GM19043 (cell line): ENCODE data around the gene THTPA.
"Not testable (repeated sequence)": the region's sequence is repeated elsewhere in the genome, so short reads cannot be mapped to it uniquely, and the experiment has no call there.

Experiments
- ATAC-seq: cut with Tn5 transposase; IDR thresholded peaks from one replicate; pipeline ENCODE4 v1.9.1; 2021; ENCODE audit warnings: low read depth; ENCODE audit not compliant: unreplicated experiment

The THTPA gene

GRCh38 chr14:23532658-23533057, 23.4 kb upstream of the THTPA start:
- ATAC-seq, result no peak

- ATAC-seq, result no peak
Measured at GRCh38 chr14:23533652-23534435, 22.2 kb upstream of the THTPA start.

GRCh38 chr14:23535943-23536342, 20.1 kb upstream of the THTPA start:
- no peak for ATAC-seq

- no peak for ATAC-seq
Measured at GRCh38 chr14:23536494-23536893, 19.6 kb upstream of the THTPA start.

DNA sequence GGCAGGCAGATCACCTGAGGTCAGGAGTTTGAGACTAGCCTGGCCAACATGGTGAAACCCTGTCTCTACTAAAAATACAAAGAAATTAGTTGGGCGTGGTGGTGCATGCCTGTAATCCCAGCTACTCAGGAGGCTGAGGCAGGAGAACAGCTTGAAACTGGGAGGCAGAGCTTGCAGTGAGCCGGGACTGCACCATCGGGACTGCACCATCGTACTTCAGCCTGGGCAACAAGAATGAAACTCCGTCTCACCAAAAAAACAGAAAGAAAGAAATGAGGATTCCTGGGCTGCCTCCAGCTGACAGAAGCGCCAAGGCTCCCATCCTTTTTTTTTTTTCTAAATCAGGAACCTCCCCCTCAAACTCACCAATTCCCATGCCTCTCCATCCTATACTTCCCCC, 19.2 kb upstream of the THTPA start:
- ATAC-seq, result not testable (repeated sequence)

DNA sequence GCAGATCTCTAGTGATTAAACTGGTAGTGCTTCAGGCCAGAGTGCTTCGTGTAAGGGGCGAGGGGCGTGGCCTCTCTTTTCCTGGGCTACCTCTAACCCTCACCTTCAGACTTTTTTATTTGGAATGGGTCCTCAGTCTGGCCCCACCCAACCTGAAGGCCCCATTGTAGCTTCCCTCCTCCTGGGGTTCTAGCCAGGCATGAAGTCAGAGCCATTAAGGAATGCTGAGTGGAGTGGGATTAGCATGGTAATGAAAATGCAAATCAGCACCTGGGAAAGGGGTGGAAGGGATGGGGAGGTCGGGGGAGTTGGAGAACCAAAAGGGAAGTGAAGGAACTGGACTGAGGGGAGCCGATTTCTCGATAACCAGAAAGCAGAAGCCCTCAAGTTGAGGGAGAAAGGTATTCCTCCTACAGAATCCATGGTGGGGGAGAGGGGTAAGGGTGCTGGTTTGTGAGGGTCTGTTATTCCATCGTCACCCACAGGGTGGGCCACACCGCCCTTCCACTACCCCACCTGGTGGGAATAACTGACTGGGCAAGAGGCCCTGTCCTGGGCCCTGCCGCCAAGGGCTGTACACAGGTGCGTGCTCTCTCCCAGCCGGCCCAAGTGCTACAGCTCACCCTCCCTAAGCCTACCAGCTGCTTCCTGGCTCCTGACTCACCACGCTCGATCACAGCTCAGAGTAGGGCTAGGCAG, 18.6 kb upstream of the THTPA start:
- no peak for ATAC-seq

- ATAC-seq, result no peak
Measured at GRCh38 chr14:23538050-23538718, 17.9 kb upstream of the THTPA start.

- ATAC-seq, result no peak
Measured at GRCh38 chr14:23538785-23539184, 17.3 kb upstream of the THTPA start.

GRCh38 chr14:23539248-23540140, 16.6 kb upstream of the THTPA start:
- ATAC-seq, result no peak

GRCh38 chr14:23540141-23540469, 16.0 kb upstream of the THTPA start:
- ATAC-seq, result no peak

DNA sequence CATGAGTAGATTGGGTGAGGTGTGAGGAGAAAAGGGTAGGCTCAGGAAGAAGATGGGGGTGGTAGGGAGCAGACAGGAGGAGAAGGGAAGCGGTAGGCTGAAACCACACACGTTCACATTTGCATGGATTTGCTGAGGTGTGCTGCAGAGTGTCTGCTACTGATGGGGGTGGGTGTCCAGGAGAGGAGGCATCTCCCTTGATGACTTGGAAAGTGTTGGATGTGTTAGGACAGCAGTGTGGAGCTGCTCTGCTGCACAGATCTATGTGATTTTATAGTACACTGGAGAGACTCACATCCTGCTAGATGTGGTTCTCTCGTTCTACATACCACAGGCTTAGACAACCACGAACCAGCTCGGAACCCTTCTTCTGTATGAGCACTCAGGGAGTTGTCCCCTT, 13.8 kb upstream of the THTPA start:
- no peak for ATAC-seq

GRCh38 chr14:23543403-23543802, 12.7 kb upstream of the THTPA start:
- no peak for ATAC-seq

DNA sequence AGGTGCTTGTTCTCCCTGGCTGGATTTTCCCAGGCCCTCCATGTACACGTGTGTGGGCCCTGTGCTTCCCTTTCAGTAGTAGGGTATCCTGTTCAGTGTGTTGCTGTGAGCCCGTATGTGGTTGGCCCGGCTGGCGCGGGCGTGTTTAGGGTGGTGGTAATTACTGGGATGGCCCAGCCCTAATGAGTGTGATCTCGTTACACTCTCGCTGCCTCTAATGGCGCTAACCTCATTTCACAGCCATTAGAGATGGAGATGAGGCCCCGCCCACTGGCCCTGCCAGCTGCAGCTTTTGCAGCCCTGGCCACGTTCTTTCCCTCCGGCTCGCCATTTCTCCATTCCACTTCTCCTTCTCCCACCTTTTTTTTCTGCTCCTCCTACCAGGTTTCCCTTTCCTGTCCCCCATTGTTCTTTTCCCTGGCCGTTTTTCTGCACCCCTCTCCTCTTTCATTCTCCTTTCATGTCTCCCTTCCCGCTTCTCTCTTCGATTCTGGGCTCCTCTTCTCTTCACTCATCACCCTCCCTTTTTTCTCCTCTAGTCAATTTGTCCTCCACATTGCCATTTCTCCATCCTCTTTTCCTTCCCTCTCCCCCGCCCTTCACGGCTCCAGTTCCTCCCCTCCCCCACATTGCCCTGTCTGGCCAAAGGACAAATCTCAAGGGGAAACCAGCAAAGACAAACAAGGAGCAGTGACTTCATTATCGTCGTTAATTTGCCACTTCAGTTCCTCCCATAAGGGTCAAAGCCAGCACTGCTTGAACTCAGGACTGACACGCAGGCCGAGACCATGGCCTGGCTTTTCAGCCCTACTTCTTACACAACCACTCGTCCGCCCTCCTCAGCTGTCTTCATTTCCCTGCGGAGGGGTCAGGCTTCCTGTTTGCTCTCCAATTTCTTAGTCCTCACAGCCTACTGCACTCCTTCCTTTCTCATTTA, 11.3 kb upstream of the THTPA start:
- ATAC-seq, result no peak

DNA sequence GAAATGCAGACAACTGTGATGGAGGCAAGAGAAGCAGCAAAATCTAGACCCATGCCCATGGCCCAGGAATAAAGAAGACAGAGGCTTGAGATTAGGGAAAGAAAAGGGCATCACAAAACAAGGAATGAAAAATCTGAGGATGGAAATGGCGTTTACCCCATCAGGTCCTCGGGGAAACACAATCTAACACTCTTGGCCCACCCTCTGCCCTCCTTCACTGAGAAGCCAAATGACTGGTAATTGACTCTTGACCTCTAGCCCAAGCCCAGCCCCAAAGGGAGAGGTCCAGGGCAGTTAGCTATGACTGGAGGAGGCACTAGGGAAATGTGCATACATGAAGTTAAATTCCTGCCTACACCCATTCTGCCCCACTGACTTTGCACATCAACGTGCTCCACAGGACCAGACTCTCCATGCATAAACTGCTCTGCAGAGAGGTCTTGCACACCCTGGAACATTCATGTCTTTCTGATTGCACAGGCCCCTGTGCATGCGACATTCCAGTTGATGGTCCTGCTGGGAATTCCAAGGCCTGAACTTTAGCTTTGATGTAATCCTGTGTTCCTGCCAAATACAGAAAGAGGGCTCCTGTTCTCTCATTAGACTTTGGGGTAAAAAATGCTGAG, 10.2 kb upstream of the THTPA start:
- no peak for ATAC-seq

- no peak for ATAC-seq
Measured at GRCh38 chr14:23546450-23547035, 9.5 kb upstream of the THTPA start.

- no peak for ATAC-seq
Measured at GRCh38 chr14:23547924-23548323, 8.1 kb upstream of the THTPA start.

GRCh38 chr14:23548351-23549318, 7.4 kb upstream of the THTPA start:
- no peak for ATAC-seq
